ENCODE results near the gene PSMA1.
"Not testable (repeated sequence)": the region's sequence is repeated elsewhere in the genome, so short reads cannot be mapped to it uniquely, and the experiment has no call there.

Gene PSMA1

DNA sequence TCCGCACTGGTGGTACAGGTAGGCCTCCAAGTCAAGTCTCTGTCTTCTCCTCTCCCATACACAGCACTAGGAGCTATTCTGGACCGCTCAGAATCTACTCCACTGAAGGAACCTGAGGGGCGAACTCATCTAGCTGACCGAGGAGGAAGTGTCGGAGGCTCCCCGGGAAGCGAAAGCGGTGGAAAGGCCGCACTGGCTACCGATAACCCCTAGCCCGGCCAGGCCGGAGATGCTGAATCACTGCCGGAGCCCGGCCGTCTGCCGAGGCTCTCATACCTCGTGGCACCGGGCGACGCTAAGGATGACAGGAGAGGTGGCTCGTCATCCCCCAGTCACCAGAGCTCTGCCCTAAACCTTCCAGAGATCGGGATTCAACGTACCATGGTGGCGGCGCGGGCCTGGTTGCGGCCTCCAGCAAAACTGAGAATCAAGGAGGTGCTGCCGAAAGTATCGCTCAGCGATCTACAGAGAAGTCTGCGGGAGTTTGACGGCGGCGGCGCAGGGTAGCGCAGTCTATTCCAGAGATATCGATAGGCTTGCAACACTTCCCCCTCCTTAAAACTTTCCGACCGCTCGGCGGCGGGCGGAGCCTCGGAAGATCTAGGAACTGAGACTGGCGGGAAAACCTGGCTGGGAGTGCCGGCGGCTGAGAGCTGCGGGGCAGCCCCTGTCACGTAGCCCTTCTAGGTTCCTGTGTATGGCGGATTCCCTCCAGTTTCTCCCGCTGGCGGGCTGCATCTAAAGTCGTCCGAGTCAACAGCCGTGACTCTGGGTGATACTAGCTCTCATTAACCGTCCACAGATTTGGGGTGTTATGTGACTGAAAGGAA, at the start of gene PSMA1:
Gene PSMA1, minus strand, starts transcription at position 470 of the 830 bp plus-strand sequence. Its CDS starts 87 bp downstream, at position 383.
- DNase-seq: peak; percentile 94

DNA sequence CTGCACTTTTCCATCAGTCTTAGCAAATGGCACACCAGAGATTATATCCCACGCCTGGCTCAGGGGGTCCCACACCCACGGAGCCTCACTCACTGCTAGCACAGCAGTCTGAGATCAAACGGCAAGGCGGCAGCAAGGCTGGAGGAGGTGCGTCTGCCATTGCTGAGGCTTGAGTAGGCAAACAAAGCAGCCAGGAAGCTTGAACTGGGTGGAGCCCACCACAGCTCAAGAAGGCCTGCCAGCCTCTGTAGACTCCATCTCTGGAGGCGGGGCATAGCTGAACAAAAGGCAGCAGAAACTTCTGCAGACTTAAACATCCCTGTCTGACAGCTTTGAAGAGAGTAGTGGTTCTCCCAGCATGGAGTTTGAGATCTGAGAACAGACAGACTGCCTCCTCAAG, 49.3 kb upstream of the PSMA1 start:
- DNase-seq: not testable (repeated sequence)

DNA sequence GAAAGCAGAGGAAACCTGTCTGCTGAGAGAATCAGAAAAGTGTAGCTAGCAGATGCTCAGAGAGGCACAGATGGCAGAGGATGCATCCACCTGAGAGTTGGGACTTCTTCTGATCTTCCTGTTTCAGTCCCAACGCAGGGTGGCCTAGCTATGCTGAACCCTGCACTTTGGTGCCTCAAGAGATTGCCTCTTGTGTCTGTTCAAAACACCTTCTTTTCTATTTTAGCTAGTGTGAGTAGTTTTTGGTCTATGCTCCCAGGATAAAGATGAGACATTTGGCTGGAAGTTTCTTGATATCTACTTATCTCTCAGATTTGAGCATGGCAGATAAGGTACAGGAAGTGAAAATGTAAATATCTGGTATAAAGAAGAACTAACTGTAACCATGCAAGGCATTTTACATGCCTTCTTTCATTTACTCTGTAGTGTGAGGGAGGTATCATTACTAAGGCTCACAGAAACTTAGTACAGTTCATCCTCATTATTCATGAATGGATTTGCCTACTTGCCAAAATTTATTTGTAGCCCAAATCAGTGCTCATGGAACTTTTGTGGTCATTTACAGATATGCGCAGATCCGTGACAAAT, 47.0 kb upstream of the PSMA1 start:
- no peak for DNase-seq

- DNase-seq: no peak
Measured at GRCh38 chr11:14566331-14567063, 46.3 kb upstream of the PSMA1 start.

- no peak for DNase-seq
Measured at GRCh38 chr11:14565845-14566244, 45.7 kb upstream of the PSMA1 start.

GRCh38 chr11:14555818-14556217, 35.6 kb upstream of the PSMA1 start:
- DNase-seq: no peak

GRCh38 chr11:14554959-14555358, 34.8 kb upstream of the PSMA1 start:
- DNase-seq: no peak

DNA sequence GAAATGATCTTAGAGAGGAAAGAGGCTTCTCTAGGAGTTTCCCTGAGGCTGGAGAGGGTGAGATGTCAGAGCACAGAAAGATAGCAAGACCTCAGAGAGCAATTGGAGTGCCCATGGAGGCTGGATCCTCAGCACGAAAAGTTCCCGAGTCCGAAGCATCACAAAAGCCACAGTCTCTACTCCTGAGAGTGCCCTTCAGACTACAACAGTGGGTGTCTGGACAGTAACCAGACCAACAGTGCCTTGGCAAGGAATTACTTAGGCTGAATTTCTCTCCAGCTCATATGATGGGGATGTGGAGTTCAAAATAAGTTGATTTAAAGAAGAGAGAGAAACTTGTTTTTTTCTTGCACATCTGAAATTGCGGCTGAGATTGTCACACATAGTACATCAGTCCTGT, 31.9 kb upstream of the PSMA1 start:
- no peak for DNase-seq

- no peak for DNase-seq
Measured at GRCh38 chr11:14551380-14551779, 31.2 kb upstream of the PSMA1 start.

GRCh38 chr11:14549891-14550290, 29.7 kb upstream of the PSMA1 start:
- DNase-seq: no peak

DNA sequence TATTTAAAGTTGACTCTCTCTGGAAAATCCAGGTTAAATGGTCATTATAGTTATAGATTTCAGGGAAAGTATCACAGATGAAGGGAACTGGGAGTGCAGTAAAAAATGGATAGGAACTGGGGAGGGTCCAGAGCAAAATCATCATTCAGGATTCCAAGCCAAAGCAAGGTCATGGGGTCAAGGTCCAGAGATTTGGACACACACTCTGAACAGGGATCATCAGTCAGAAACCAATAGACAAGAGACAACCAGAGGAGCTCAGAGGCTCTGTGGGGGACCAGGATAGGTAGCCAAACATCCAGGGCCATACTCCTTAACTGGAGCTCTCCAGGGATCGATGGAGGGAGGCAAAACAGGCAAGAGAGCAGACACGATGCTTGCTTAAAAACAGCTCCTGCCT, 27.3 kb upstream of the PSMA1 start:
- DNase-seq: no peak

- no peak for DNase-seq
Measured at GRCh38 chr11:14546672-14547071, 26.5 kb upstream of the PSMA1 start.

GRCh38 chr11:14544611-14545010, 24.4 kb upstream of the PSMA1 start:
- DNase-seq: no peak

DNA sequence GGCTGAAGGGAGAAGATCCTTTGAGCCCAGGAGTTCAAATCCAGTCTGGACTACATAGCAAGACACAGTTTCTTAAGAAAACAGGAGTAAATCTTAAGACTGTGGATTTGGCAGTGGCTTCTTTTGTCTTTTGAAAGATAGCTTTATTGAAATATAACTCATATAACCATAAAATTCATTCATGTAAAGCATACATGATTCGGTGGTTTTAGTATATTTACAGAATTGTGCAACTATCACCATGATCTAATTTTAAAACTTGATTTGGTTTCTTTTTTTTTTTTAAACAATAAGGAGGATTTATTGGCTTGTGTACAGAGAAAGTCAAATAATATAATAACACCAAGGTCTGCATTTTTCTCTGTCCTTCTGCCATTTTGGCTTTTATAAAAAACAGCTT, 23.1 kb upstream of the PSMA1 start:
- DNase-seq: no peak

GRCh38 chr11:14542324-14542723, 22.1 kb upstream of the PSMA1 start:
- no peak for DNase-seq

DNA sequence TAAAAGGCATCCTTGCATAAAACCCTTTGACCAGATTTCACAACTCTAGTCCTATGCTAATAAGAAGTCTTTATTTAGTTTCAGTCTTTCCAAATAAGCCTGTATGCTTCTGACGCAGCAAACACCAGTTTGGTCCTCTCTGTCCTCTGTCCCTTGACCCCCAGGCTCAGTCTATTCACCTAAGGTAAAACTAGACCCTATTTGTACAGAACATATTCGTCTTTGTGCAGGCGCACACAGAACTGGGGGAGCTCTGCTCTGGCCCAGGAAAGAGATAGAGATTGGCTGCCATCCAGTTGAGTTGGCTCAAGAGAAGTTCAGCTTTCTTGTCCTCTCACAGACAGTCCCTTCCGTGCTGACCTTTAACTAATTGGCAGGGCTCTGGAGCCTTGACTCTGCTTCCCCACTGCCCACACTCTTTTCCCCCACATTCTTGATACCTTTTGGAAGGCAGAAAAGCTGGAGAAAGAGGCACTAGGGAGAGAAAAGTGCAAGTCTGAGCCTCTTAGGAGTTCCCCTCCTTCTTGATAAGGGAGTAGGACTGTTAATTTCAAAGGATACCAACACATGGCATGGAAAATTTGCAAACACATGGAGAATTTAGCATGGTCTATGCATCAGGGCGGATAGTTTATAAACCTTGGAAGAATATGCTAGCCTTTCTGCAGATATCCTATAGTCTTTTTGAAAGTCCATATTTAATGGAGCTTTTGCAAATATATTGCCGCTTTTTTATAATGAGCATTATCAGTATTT, 21.2 kb upstream of the PSMA1 start:
- DNase-seq: no peak

DNA sequence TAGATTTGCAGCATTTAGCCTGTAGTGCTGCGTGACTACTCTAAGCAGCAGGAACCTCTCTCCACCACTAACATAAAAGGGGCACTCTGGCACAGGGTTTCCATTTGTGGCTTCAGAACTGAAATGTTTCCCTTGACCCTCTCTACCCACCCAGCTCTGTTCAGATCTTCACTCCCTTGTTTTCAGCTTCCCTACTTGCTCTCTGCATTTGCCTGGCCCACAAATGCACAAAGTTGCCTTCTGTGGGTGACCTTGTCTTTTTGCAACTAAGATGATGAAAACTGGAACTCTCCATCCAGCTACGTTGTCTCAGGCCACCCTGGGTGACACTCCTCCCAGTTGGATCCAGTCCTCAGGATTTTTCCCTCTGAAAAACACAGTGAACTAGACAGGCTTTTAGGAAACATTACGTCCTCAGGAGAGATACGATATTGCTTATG, 19.8 kb upstream of the PSMA1 start:
- no peak for DNase-seq

- no peak for DNase-seq
Measured at GRCh38 chr11:14538926-14539554, 18.9 kb upstream of the PSMA1 start.

DNA sequence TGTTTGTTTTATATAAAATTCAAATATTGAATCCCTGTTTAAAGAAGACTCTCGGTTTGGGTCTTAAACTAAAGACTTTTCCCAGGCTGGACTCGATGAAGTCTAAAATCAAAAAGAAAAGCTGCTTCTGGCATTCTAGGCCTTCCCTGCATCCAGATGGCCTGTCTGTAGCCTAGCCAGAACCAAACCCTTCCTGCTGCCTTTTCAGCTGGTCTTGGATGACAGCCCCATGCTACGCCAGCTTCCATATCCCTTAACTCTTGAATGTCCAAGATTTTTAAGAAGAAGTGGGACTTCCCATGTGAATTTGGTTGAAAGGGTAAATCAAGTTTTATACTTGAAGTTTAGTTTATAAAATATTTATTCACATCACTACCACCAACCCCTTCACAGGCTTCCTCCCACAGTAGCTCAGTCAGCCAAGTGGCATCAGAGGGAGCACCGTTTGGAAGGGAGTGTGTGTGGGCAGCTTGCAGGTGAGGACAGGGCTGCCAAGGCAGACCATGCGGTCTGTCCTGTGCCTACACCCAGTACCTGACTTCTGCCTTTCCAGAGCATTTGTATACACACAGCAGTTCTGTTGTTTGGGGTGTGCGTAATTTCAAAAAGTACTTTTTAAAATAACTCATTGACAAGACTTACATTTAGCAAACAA, 18.2 kb upstream of the PSMA1 start:
- DNase-seq: no peak

GRCh38 chr11:14537134-14537599, 17.0 kb upstream of the PSMA1 start:
- DNase-seq: no peak

DNA sequence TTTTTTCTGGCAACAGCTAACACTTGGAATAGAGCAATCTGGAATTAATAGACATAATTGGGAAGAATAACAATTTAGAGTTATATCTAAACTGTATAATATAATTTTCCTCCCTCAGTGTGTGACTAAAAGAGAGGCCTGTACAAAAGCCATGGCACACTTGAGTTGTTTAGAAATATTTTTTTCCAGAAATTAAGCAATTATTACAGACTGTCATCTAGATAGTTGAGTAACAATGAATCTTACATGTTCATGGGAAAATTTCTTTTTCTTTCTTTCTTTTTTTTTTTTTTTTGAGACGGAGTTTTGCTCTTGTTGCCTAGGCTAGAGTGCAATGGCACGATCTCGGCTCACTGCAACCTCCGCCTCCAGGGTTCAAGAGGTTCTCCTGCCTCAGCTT, 15.0 kb upstream of the PSMA1 start:
- DNase-seq: not testable (repeated sequence)

DNA sequence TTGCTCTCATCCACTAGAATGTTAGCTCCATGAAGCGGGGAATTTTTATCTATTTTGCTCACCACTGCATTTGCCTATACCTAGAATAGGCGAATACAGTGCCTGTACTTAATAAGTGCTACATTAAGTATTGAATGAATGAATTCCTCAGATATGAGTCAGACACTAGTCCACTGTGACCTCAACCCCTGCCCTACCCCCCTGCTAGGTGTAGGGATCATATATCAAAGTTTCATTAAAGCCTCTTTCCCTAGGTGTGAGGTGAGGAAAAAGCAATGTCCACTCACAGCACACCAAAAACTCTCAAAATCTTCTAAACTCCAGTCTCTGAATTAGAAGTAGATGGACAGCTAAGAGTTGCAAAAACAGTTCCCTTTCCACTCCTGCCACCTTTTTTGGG, 9.8 kb upstream of the PSMA1 start:
- no peak for DNase-seq
